ENCODE data around the gene SLC30A10. TPM values are rescaled to one million over a fixed set of nuclear protein-coding genes. Genes with fewer than 3 reads are reported as not detected.
A peak's percentile ranks its signal among the peaks of the same experiment; 100 is the strongest.

The SLC30A10 gene
- total RNA-seq, 1 experiment from 2014 or later: not detected

DNA sequence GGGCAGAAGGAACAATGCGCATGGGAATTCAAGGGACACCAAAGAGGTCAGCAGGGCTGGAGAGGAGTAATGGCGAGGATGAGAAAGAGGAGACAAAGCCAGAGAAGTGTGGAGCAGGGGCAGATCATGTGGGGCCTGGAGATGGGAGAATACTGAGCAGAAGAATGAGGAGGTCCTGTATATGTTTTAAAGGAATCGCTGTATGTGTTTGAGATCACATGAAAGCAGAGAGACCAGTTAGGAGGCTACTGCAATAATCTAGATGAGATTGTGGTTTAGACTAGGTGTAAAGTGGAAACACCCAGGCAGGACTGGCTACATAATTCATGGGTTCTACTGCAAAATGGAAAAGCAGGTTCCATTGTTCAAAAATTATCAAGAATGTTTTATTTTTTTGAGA, 33.3 kb upstream of the SLC30A10 start:
- CTCF ChIA-PET: no interaction called here
- TF ChIP-seq, protein P1, sequence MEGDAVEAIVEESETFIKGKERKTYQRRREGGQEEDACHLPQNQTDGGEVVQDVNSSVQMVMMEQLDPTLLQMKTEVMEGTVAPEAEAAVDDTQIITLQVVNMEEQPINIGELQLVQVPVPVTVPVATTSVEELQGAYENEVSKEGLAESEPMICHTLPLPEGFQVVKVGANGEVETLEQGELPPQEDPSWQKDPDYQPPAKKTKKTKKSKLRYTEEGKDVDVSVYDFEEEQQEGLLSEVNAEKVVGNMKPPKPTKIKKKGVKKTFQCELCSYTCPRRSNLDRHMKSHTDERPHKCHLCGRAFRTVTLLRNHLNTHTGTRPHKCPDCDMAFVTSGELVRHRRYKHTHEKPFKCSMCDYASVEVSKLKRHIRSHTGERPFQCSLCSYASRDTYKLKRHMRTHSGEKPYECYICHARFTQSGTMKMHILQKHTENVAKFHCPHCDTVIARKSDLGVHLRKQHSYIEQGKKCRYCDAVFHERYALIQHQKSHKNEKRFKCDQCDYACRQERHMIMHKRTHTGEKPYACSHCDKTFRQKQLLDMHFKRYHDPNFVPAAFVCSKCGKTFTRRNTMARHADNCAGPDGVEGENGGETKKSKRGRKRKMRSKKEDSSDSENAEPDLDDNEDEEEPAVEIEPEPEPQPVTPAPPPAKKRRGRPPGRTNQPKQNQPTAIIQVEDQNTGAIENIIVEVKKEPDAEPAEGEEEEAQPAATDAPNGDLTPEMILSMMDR (conservative IDR thresholded peaks at IDR 0.05; ENCODE audit: low read depth, low read length): no peak
- no peak for TF ChIP-seq EZH2 (IDR thresholded peaks at IDR 0.05; ENCODE audit: borderline replicate concordance, low read depth, low read length, poor library complexity, severe bottlenecking)

GRCh38 chr1:219959540-219960203, 31.3 kb upstream of the SLC30A10 start:
- Histone ChIP-seq H3K27me3 (replicated peaks; ENCODE audit: insufficient read depth, low read depth, low read length, poor library complexity) (no peaks in the 10 kb centered on the region), H3K9me3 (ENCODE audit: low read depth, low read length, poor library complexity, severe bottlenecking) (no peaks in the 10 kb centered on the region), H3K36me3 (ENCODE audit: insufficient read depth, low read length, poor library complexity, severe bottlenecking) (no peaks in the 10 kb centered on the region), H3K27ac (ENCODE audit: low read depth, low read length, poor library complexity, severe bottlenecking) (no peak overlapping the region), H3K4me3 (ENCODE audit: low read depth, low read length, poor library complexity, severe bottlenecking) (no peak overlapping the region), H3K4me1 (ENCODE audit: insufficient read depth, low read length, poor library complexity, severe bottlenecking) (no peaks in the 10 kb centered on the region)
- DNase-seq (ENCODE audit: low spot score): peak; percentile 7
- ChIA-PET POLR2A (ENCODE audit: low non-redundant PET) (interaction anchor here (0.7 kb wide), 1 partner anchor 28 kb away, joined by 3 read pairs; no protein-coding TSS in a partner anchor), CTCF (no interaction called here)
- TF ChIP-seq, protein P1 (conservative IDR thresholded peaks at IDR 0.05; ENCODE audit: low read depth, low read length): no peak
- TF ChIP-seq EZH2 (IDR thresholded peaks at IDR 0.05; ENCODE audit: borderline replicate concordance, low read depth, low read length, poor library complexity, severe bottlenecking): no peak
- intact Hi-C loops (cut with micrococcal nuclease; ENCODE audit: unreplicated experiment): no loop called here
- BruUV-seq (replicated peaks): no TSS peak

More for the DNA sequence above, 33.3 kb upstream of the SLC30A10 start:
- Histone ChIP-seq H3K36me3 (ENCODE audit: insufficient read depth, low read length, poor library complexity, severe bottlenecking) (no peaks in the 10 kb centered on the region), H3K27ac (ENCODE audit: low read depth, low read length, poor library complexity, severe bottlenecking) (no peak overlapping the region), H3K4me1 (ENCODE audit: insufficient read depth, low read length, poor library complexity, severe bottlenecking) (no peaks in the 10 kb centered on the region), H3K4me3 (ENCODE audit: low read depth, low read length, poor library complexity, severe bottlenecking) (no peak overlapping the region), H3K9me3 (ENCODE audit: low read depth, low read length, poor library complexity, severe bottlenecking) (no peaks in the 10 kb centered on the region), H3K27me3 (replicated peaks; ENCODE audit: insufficient read depth, low read depth, low read length, poor library complexity) (no peaks in the 10 kb centered on the region)
- BruUV-seq (replicated peaks): no TSS peak
- intact Hi-C loops (cut with micrococcal nuclease; ENCODE audit: unreplicated experiment): no loop called here
- DNase-seq (ENCODE audit: low spot score): no peak
- POLR2A ChIA-PET (ENCODE audit: low non-redundant PET): no interaction called here

- BruUV-seq (replicated peaks): no TSS peak
- ChIA-PET POLR2A (ENCODE audit: low non-redundant PET) (no interaction called here), CTCF (no interaction called here)
- DNase-seq (ENCODE audit: low spot score): no peak
- Histone ChIP-seq H3K4me1 (ENCODE audit: insufficient read depth, low read length, poor library complexity, severe bottlenecking) (no peaks in the 10 kb centered on the region), H3K9me3 (ENCODE audit: low read depth, low read length, poor library complexity, severe bottlenecking) (no peaks in the 10 kb centered on the region), H3K4me3 (ENCODE audit: low read depth, low read length, poor library complexity, severe bottlenecking) (no peak overlapping the region), H3K27ac (ENCODE audit: low read depth, low read length, poor library complexity, severe bottlenecking) (no peak overlapping the region), H3K27me3 (replicated peaks; ENCODE audit: insufficient read depth, low read depth, low read length, poor library complexity) (no peaks in the 10 kb centered on the region), H3K36me3 (ENCODE audit: insufficient read depth, low read length, poor library complexity, severe bottlenecking) (no peaks in the 10 kb centered on the region)
- no peak for TF ChIP-seq EZH2 (IDR thresholded peaks at IDR 0.05; ENCODE audit: borderline replicate concordance, low read depth, low read length, poor library complexity, severe bottlenecking)
- TF ChIP-seq, protein P1 (conservative IDR thresholded peaks at IDR 0.05; ENCODE audit: low read depth, low read length): no peak
- intact Hi-C loops (cut with micrococcal nuclease; ENCODE audit: unreplicated experiment): no loop called here
These were observed 30.6 kb upstream of the SLC30A10 start for GRCh38 chr1:219958875-219959417.
